HL-60/S4 (cell line): Measurements from ENCODE around the gene MSH6.

Source experiments
- in situ Hi-C: fragments of 300-500 bp; cut with MboI; formaldehyde crosslinking; loops from 2 replicates; pipeline ENCODE4 v1.14.3; 2022; ENCODE audit warnings: low sequenced_read_pairs

Gene MSH6

GRCh38 chr2:47842846-47843245 lies 59.9 kb downstream of the MSH6 start:
- in situ Hi-C loops: no loop called here

GRCh38 chr2:47843407-47843806 lies 60.5 kb downstream of the MSH6 start:
- in situ Hi-C loops: no loop called here

GRCh38 chr2:47844162-47844561 lies 61.2 kb downstream of the MSH6 start:
- in situ Hi-C loops: no loop called here

- in situ Hi-C loops: no loop called here
These were observed 66.4 kb downstream of the MSH6 start for GRCh38 chr2:47849368-47849767.

GRCh38 chr2:47850198-47850597 lies 67.3 kb downstream of the MSH6 start:
- in situ Hi-C loops: loop anchor here (25.0 kb wide), 2 partner anchors 237 to 562 kb away; no protein-coding TSS in a partner anchor

- in situ Hi-C loops: loop anchor here (25.0 kb wide), 2 partner anchors 234 to 559 kb away; no protein-coding TSS in a partner anchor
These were observed 70.3 kb downstream of the MSH6 start for GRCh38 chr2:47853067-47853777.
